Activated CD4-positive, alpha-beta T cell treated with anti-CD3 and anti-CD28 coated beads for 36 hours (primary cell): Measurements from ENCODE around the gene C1orf122. TPM values are rescaled to one million over a fixed set of nuclear protein-coding genes. Genes with fewer than 3 reads are reported as not detected.
A peak's percentile ranks its signal among the peaks of the same experiment; 100 is the strongest.

Source experiments
- ATAC-seq: fragments of 200-7000 bp; cut with Tn5 transposase; one replicate; pipeline ENCODE4 v1.10.0; 2021; ENCODE audit warnings: mild to moderate bottlenecking, moderate library complexity
- CTCF ChIA-PET: fragments of 350-600 bp; sonication (Branson Sonifier 250); formaldehyde crosslinking; loops from one replicate; lab custom pipeline; 2021; ENCODE audit warnings: antibody characterized with exemption; lab: Charles Lee
- POLR2A ChIA-PET: fragments of 350-600 bp; sonication (Branson Sonifier 250); formaldehyde crosslinking; loops from one replicate; lab custom pipeline; 2021; ENCODE audit warnings: antibody characterized with exemption, inconsistent platforms; lab: Charles Lee
- DNase-seq: peaks from one replicate; pipeline ENCODE4 v3.0.0-alpha.2; 2020
- H3K27ac Mint-ChIP-seq: one replicate; pipeline ENCODE4 v1.8.0; 2021; ENCODE audit warnings: mixed read lengths
- H3K27me3 Mint-ChIP-seq: one replicate; pipeline ENCODE4 v1.8.0; 2021; ENCODE audit warnings: mixed read lengths
- H3K36me3 Mint-ChIP-seq: one replicate; pipeline ENCODE4 v1.8.0; 2021; ENCODE audit warnings: low read depth, mixed read lengths
- H3K4me1 Mint-ChIP-seq: one replicate; pipeline ENCODE4 v1.8.0; 2021; ENCODE audit warnings: mixed read lengths
- H3K4me3 Mint-ChIP-seq: one replicate; pipeline ENCODE4 v1.8.0; 2021; ENCODE audit warnings: mild to moderate bottlenecking, moderate library complexity, mixed read lengths
- H3K9me3 Mint-ChIP-seq: one replicate; pipeline ENCODE4 v1.8.0; 2021; ENCODE audit warnings: low read depth, mixed read lengths
- intact Hi-C, 2 experiments: fragments of 100-400 bp; cut with DNase I in 1 of 2; cut with micrococcal nuclease in 1 of 2; formaldehyde crosslinking; loops; one replicate each; pipeline versions ENCODE4 v1.14.2 to v1.15.1; 2022 to 2024; cut with DNase I, micrococcal nuclease
- total RNA-seq, 2 experiments: library from RNA; stranded (reverse); gene quantifications; one replicate each; pipeline ENCODE4 v1.2.3, GENCODE V29; 2021

The C1orf122 gene
- total RNA-seq, 2 experiments from 2014 or later: 10.8 to 17.9 TPM

DNA sequence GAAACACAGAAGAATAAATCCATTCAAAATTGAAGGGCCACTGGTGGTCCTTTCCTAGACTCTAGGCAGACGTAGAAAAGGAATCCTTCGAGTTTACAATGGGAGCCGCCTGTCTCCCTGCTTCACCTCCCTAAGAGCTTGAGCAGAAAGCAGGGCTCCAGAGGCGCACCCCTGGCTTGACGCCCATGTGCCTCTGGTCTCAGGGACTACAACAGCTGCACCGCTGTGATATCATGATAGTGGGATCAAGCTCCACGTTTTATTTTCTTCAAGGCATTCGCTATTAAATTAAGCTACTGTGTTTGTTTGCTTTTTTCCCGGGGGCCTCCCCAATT is 403 bp upstream of the C1orf122 start:
- H3K27me3 Mint-ChIP-seq: no peaks in the 10 kb centered on the region
- H3K9me3 Mint-ChIP-seq: no peaks in the 10 kb centered on the region
- ChIA-PET POLR2A (interaction anchor here (2.2 kb wide), 1 partner anchor 52 kb away, joined by 10 read pairs; the partner anchor contains the start of gene MTF1), CTCF (interaction anchor here (0.6 to 3.3 kb wide), 4 partner anchors 41 to 184 kb away, joined by 3 to 25 read pairs (median 4); partner anchors contain the start of gene MTF1)
- ATAC-seq (no peak), DNase-seq (no peak)
- peak overlapping the region; percentile 90 for H3K4me3 Mint-ChIP-seq
- H3K27ac Mint-ChIP-seq: peak overlapping the region; percentile 81
- peaks cover 56% of the 10 kb centered on the region for H3K36me3 Mint-ChIP-seq
- intact Hi-C loops: no loop called here
- peaks cover 34% of the 10 kb centered on the region for H3K4me1 Mint-ChIP-seq

DNA sequence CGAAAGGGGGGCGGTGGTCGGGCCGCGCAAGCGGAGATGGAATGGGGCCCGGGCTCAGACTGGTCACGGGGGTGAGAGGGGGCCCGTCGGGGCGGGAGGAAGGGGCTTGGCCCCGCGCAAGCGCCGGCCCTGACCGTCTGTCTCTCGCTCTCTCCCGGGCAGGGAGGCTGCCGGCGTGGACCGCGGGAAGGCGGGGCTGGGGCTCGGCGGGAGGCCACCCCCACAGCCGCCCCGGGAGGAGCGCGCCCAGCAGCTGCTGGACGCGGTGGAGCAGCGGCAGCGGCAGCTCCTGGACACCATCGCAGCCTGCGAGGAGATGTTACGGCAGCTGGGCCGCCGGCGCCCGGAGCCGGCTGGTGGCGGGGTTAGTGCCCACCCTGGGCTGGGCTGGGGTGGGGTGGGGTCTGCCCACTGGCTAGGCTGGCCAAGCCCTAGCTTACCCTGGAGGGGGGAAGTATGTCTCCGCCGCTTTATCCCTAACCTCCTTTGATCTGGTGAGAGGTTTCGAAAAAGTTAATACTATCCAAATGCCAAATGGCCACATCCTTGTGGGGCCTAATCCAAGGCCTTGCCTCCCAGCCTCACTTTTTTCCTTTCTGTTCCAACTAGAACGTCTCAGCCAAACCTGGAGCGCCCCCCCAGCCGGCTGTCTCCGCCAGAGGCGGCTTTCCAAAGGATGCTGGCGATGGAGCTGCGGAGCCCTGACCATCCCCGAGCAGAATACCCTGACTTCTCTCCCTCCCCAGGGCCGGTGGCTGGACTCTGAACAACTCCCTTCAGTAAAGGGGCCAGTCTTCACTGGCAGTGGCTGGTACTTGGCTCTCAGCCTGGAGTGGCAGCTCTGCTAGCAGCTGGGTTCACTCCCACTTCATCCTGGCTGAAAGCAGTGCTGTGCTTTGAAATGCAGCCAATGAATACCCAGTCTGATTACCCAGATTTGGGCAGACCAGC is 1.1 kb downstream of the C1orf122 start:
- ChIA-PET CTCF (interaction anchor here (0.5 to 3.3 kb wide), 8 partner anchors 9 to 267 kb away, joined by 3 to 25 read pairs (median 4); partner anchors contain the start of genes CDCA8, MTF1 and SF3A3), POLR2A (interaction anchor here (0.6 to 2.2 kb wide), 7 partner anchors 8 to 255 kb away, joined by 3 to 10 read pairs (median 4); partner anchors contain the start of genes CDCA8, MTF1 and SNIP1)
- ATAC-seq (peak; percentile 55), DNase-seq (peak; percentile 67)
- peak overlapping the region; percentile 90 for H3K4me3 Mint-ChIP-seq
- H3K9me3 Mint-ChIP-seq: no peaks in the 10 kb centered on the region
- no peaks in the 10 kb centered on the region for H3K27me3 Mint-ChIP-seq
- H3K27ac Mint-ChIP-seq: peak overlapping the region; percentile 93
- intact Hi-C loops: loop anchor here (1.0 kb wide), 11 partner anchors 51 to 334 kb away; partner anchors contain the start of genes CDCA8 (in 1 of the 2), GNL2 (in 1 of the 2), INPP5B (in 1 of the 2) and MTF1 (in 1 of the 2)
- peaks cover 43% of the 10 kb centered on the region for H3K36me3 Mint-ChIP-seq
- H3K4me1 Mint-ChIP-seq: peaks cover 34% of the 10 kb centered on the region

GRCh38 chr1:37809942-37810341 is 2.4 kb downstream of the C1orf122 start:
- intact Hi-C loops: loop anchor here in 1 of 2 experiments (5.0 kb wide), 1 partner anchor 177 kb away; no protein-coding TSS in a partner anchor
- Mint-ChIP-seq H3K36me3 (peaks cover 31% of the 10 kb centered on the region), H3K4me3 (no peak overlapping the region), H3K27ac (peak overlapping the region; percentile 13), H3K4me1 (peaks cover 34% of the 10 kb centered on the region), H3K9me3 (no peaks in the 10 kb centered on the region), H3K27me3 (no peaks in the 10 kb centered on the region)
- DNase-seq: no peak
- ChIA-PET POLR2A (no interaction called here), CTCF (no interaction called here)
- no peak for ATAC-seq

GRCh38 chr1:37811027-37811655 is 3.6 kb downstream of the C1orf122 start:
- no peaks in the 10 kb centered on the region for H3K9me3 Mint-ChIP-seq

GRCh38 chr1:37813529-37814145 is 6.0 kb downstream of the C1orf122 start:
- CTCF ChIA-PET: no interaction called here
- H3K9me3 Mint-ChIP-seq: no peaks in the 10 kb centered on the region
- DNase-seq: no peak
- intact Hi-C loops: loop anchor here in 1 of 2 experiments (5.0 kb wide), 1 partner anchor 174 kb away; no protein-coding TSS in a partner anchor
- no peak for ATAC-seq
- H3K36me3 Mint-ChIP-seq: peaks cover 9% of the 10 kb centered on the region
- H3K4me3 Mint-ChIP-seq: no peak overlapping the region
- H3K27me3 Mint-ChIP-seq: no peaks in the 10 kb centered on the region
- H3K4me1 Mint-ChIP-seq: peaks cover 23% of the 10 kb centered on the region
- POLR2A ChIA-PET: no interaction called here
- H3K27ac Mint-ChIP-seq: no peak overlapping the region

More at GRCh38 chr1:37811027-37811655, 3.6 kb downstream of the C1orf122 start:
- H3K4me1 Mint-ChIP-seq: peaks cover 26% of the 10 kb centered on the region
- POLR2A ChIA-PET: no interaction called here
- ATAC-seq (peak; percentile 50), DNase-seq (peak; percentile 81)
- peaks cover 19% of the 10 kb centered on the region for H3K36me3 Mint-ChIP-seq
- CTCF ChIA-PET: no interaction called here
- H3K27me3 Mint-ChIP-seq: no peaks in the 10 kb centered on the region
- no peak overlapping the region for H3K4me3 Mint-ChIP-seq
- no peak overlapping the region for H3K27ac Mint-ChIP-seq
- intact Hi-C loops: loop anchor here in 1 of 2 experiments (5.0 kb wide), 1 partner anchor 176 kb away; no protein-coding TSS in a partner anchor

DNA sequence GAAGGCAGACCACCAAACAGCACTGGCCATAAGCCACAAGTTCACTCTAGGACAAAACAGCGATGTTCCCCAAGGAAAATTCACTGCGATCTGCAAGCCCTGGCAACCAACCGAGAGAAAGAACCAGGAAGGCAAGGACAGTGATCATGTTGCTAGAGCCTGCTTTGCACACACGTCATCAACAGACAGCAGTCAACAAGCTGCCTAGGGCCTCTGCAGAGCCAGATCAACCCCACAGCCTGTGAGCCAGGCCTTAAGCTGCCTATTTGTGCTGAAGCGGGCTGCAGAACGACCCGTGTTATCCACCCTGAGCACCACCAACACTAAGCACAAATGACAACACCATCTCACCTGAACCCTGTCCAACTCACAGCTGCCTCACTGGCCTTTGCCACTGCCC is 6.7 kb downstream of the C1orf122 start:
- H3K27ac Mint-ChIP-seq: no peak overlapping the region
- POLR2A ChIA-PET: no interaction called here
- intact Hi-C loops: loop anchor here in 1 of 2 experiments (5.0 kb wide), 1 partner anchor 173 kb away; no protein-coding TSS in a partner anchor

GRCh38 chr1:37817481-37817880 is 9.9 kb downstream of the C1orf122 start:
- no peak for DNase-seq
- Mint-ChIP-seq H3K9me3 (no peaks in the 10 kb centered on the region), H3K4me3 (no peak overlapping the region), H3K27ac (no peak overlapping the region), H3K36me3 (peaks cover 21% of the 10 kb centered on the region), H3K27me3 (no peaks in the 10 kb centered on the region), H3K4me1 (peaks cover 4% of the 10 kb centered on the region)
- ChIA-PET POLR2A (interaction anchor here (0.5 kb wide), 1 partner anchor 140 kb away, joined by 4 read pairs; no protein-coding TSS in a partner anchor), CTCF (interaction anchor here (0.8 to 2.6 kb wide), 5 partner anchors 9 to 1359 kb away, joined by 3 to 8 read pairs (median 4); partner anchors contain the start of genes C1orf122, MTF1 and YRDC)
- peak; percentile 36 for ATAC-seq
- intact Hi-C loops: no loop called here

More for the DNA sequence above, 6.7 kb downstream of the C1orf122 start:
- Mint-ChIP-seq H3K36me3 (peaks cover 9% of the 10 kb centered on the region), H3K4me3 (no peak overlapping the region), H3K9me3 (no peaks in the 10 kb centered on the region), H3K27me3 (no peaks in the 10 kb centered on the region), H3K4me1 (peaks cover 16% of the 10 kb centered on the region)
- CTCF ChIA-PET: interaction anchor here (1.1 kb wide), 1 partner anchor 45 kb away, joined by 3 read pairs; the partner anchor contains the start of gene MTF1
- no peak for DNase-seq
- ATAC-seq: no peak

DNA sequence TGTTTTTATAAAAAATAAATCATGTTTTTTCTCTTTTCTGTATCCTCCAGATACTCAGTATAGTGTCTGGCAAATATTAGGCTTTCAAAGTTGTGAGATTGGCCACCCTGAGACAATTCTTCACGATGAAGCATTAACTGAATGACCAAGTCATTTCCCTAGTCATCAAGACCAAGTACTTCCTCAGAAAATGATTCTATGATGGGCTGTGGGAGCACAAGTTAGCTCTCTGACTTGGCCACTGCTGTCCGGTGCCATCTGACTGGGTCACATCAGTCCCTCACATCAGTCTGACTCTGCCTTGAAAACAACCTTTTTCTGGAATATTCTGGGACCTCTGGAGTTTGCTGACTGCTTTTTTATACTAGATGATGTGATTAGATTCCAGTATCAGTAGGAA is 13.9 kb downstream of the C1orf122 start:
- ChIA-PET POLR2A (no interaction called here), CTCF (interaction anchor here (0.5 to 0.7 kb wide), 2 partner anchors 30 to 129 kb away, joined by 3 read pairs; no protein-coding TSS in a partner anchor)
- no peaks in the 10 kb centered on the region for H3K9me3 Mint-ChIP-seq
- peaks cover 21% of the 10 kb centered on the region for H3K4me1 Mint-ChIP-seq
- no peak for ATAC-seq
- H3K27ac Mint-ChIP-seq: no peak overlapping the region
- H3K27me3 Mint-ChIP-seq: no peaks in the 10 kb centered on the region
- H3K4me3 Mint-ChIP-seq: no peak overlapping the region
- intact Hi-C loops: no loop called here
- peaks cover 36% of the 10 kb centered on the region for H3K36me3 Mint-ChIP-seq
- no peak for DNase-seq

DNA sequence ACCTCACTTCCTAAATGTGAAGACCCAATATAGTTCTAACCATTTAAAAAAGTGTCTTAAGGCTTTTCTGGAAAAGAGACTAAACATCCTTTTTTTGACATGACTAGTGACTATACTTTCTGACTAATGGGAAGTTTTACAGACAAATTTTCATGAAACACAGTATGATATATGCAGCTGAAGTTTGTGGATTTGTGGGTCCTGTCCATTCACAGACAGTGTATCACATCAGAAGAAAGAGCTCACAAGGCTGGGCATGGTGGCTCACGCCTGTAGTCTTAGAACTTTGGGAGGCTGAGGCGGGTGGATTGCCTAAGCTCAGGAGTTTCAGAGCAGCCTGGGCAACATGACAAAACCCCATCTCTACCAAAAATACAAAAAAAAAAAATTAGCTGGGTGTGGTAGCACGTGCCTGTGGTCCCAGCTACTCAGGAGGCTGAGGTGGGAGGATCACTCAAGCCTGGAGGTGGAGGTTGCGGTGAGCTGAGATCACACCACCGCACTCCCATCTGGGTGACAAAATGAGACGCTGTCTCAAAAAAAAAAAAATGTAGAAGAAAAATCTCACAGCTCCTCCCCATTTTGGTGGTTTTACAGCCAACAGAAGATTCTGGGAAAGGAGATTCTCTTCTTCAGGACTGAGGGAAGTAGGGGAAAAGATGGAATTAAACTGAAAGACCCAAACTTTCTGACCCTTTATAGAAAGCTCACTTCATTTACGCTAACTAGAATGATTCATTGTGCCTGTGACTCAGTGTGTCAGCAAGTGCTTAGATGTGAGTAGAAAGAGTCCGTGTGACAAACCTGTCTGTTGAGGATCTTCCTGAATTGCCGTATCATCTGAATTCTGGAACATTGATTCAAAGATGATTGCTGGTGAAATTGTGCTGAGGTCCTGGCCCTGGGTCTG is 15.6 kb downstream of the C1orf122 start:
- intact Hi-C loops: no loop called here
- POLR2A ChIA-PET: interaction anchor here (0.6 to 1.1 kb wide), 3 partner anchors 15 to 122 kb away, joined by 3 to 5 read pairs (median 3); no protein-coding TSS in a partner anchor
- Mint-ChIP-seq H3K4me3 (no peak overlapping the region), H3K9me3 (no peaks in the 10 kb centered on the region), H3K27ac (peak overlapping the region; percentile 82), H3K36me3 (peaks cover 31% of the 10 kb centered on the region), H3K4me1 (peaks cover 23% of the 10 kb centered on the region), H3K27me3 (no peaks in the 10 kb centered on the region)
- CTCF ChIA-PET: interaction anchor here (0.6 to 1.0 kb wide), 4 partner anchors 31 to 897 kb away, joined by 3 read pairs; partner anchors contain the start of gene SNIP1
- ATAC-seq (peak; percentile 82), DNase-seq (peak; percentile 36)
